Ectodermal cell (in vitro differentiated cells): ENCODE results near the gene MAP2K2.

Experiments
- H3K27ac ChIP-seq: 2 replicates; pipeline ENCODE4 v1.7.0; 2013; ENCODE audit warnings: mild to moderate bottlenecking, low read depth, low read length; ENCODE audit not compliant: insufficient read depth, poor library complexity, severe bottlenecking
- H3K27me3 ChIP-seq: 2 replicates; pipeline ENCODE4 v1.7.0; 2013; ENCODE audit warnings: mild to moderate bottlenecking, low read length; ENCODE audit not compliant: insufficient read depth, control insufficient read depth, poor library complexity, severe bottlenecking
- H3K36me3 ChIP-seq: one replicate; pipeline ENCODE4 v1.7.0; 2013; ENCODE audit warnings: low read length; ENCODE audit not compliant: control insufficient read depth, insufficient read depth
- H3K4me1 ChIP-seq: one replicate; pipeline ENCODE4 v1.7.0; 2013; ENCODE audit warnings: low read length; ENCODE audit not compliant: control insufficient read depth, insufficient read depth
- H3K4me3 ChIP-seq: 2 replicates; pipeline ENCODE4 v1.7.0; 2013; ENCODE audit warnings: low read depth, low read length, control low read depth; ENCODE audit not compliant: insufficient read depth
- H3K9me3 ChIP-seq: 2 replicates; pipeline ENCODE4 v1.7.0; 2013; ENCODE audit warnings: mild to moderate bottlenecking, low read length, moderate library complexity; ENCODE audit not compliant: control insufficient read depth
- WGBS, 2 experiments: methylation state at CpG; one replicate each; pipeline ENCODE4 v1.1.7; 2013; ENCODE audit warnings: missing lambda C conversion rate in 2 of 2; 5-methylcytosine and 5-hydroxymethylcytosine counted together

The MAP2K2 gene

GRCh38 chr19:4115050-4115817, 8.7 kb downstream of the MAP2K2 start:
- WGBS, 2 experiments = 89 to 92% methylated on average over 27 of the region's 27 CpGs
- H3K4me3 ChIP-seq = no peak overlapping the region
- H3K36me3 ChIP-seq = peaks cover 50% of the 10 kb centered on the region

GRCh38 chr19:4114181-4114580, 9.7 kb downstream of the MAP2K2 start:
- Histone ChIP-seq H3K9me3 (no peaks in the 10 kb centered on the region), H3K4me3 (no peak overlapping the region), H3K27ac (no peak overlapping the region), H3K27me3 (no peaks in the 10 kb centered on the region), H3K4me1 (no peaks in the 10 kb centered on the region), H3K36me3 (peaks cover 60% of the 10 kb centered on the region)
- 93 to 96% methylated on average over 19 of the region's 19 CpGs for WGBS, 2 experiments

More at GRCh38 chr19:4115050-4115817, 8.7 kb downstream of the MAP2K2 start:
- Histone ChIP-seq H3K27me3 (no peaks in the 10 kb centered on the region), H3K9me3 (no peaks in the 10 kb centered on the region), H3K27ac (no peak overlapping the region), H3K4me1 (no peaks in the 10 kb centered on the region)

GRCh38 chr19:4113398-4114088, 10.4 kb downstream of the MAP2K2 start:
- 94 to 95% methylated on average over 22 of the region's 22 CpGs for WGBS, 2 experiments
- H3K36me3 ChIP-seq = peaks cover 66% of the 10 kb centered on the region

GRCh38 chr19:4112367-4112766, 11.6 kb downstream of the MAP2K2 start:
- Histone ChIP-seq H3K36me3 (peaks cover 73% of the 10 kb centered on the region), H3K4me3 (no peak overlapping the region)

More at GRCh38 chr19:4113398-4114088, 10.4 kb downstream of the MAP2K2 start:
- Histone ChIP-seq H3K4me1 (no peaks in the 10 kb centered on the region), H3K4me3 (no peak overlapping the region), H3K9me3 (no peaks in the 10 kb centered on the region), H3K27me3 (no peaks in the 10 kb centered on the region), H3K27ac (no peak overlapping the region)

GRCh38 chr19:4109626-4109945, 14.3 kb downstream of the MAP2K2 start:
- H3K27me3 ChIP-seq = no peaks in the 10 kb centered on the region
- 96 to 98% methylated on average over 6 of the region's 6 CpGs for WGBS, 2 experiments
- H3K9me3 ChIP-seq = no peaks in the 10 kb centered on the region
- no peak overlapping the region for H3K4me3 ChIP-seq
- peaks cover 62% of the 10 kb centered on the region for H3K36me3 ChIP-seq
- no peak overlapping the region for H3K27ac ChIP-seq
- no peaks in the 10 kb centered on the region for H3K4me1 ChIP-seq

More at GRCh38 chr19:4112367-4112766, 11.6 kb downstream of the MAP2K2 start:
- H3K4me1 ChIP-seq = no peaks in the 10 kb centered on the region
- no peak overlapping the region for H3K27ac ChIP-seq
- H3K9me3 ChIP-seq = no peaks in the 10 kb centered on the region
- 96 to 97% methylated on average over 17 of the region's 17 CpGs for WGBS, 2 experiments
- H3K27me3 ChIP-seq = no peaks in the 10 kb centered on the region

- 95% methylated on average over 35 of the region's 35 CpGs for WGBS, 2 experiments
- H3K27ac ChIP-seq = no peak overlapping the region
- no peak overlapping the region for H3K4me3 ChIP-seq
- no peaks in the 10 kb centered on the region for H3K9me3 ChIP-seq
- no peaks in the 10 kb centered on the region for H3K4me1 ChIP-seq
- no peaks in the 10 kb centered on the region for H3K27me3 ChIP-seq
- H3K36me3 ChIP-seq = peaks cover 62% of the 10 kb centered on the region
These were observed 14.9 kb downstream of the MAP2K2 start for GRCh38 chr19:4108767-4109625.

GRCh38 chr19:4103080-4103433, 20.9 kb downstream of the MAP2K2 start:
- Histone ChIP-seq H3K4me3 (no peak overlapping the region), H3K27me3 (no peaks in the 10 kb centered on the region), H3K36me3 (peaks cover 46% of the 10 kb centered on the region), H3K27ac (no peak overlapping the region), H3K4me1 (no peaks in the 10 kb centered on the region), H3K9me3 (no peaks in the 10 kb centered on the region)
- WGBS, 2 experiments = 94 to 96% methylated on average over 9 of the region's 9 CpGs

GRCh38 chr19:4102339-4103079, 21.4 kb downstream of the MAP2K2 start:
- Histone ChIP-seq H3K4me3 (no peak overlapping the region), H3K9me3 (no peaks in the 10 kb centered on the region), H3K36me3 (peaks cover 45% of the 10 kb centered on the region), H3K4me1 (no peaks in the 10 kb centered on the region), H3K27me3 (no peaks in the 10 kb centered on the region), H3K27ac (no peak overlapping the region)
- 94% methylated on average over 53 of the region's 53 CpGs for WGBS, 2 experiments

- Histone ChIP-seq H3K4me1 (no peaks in the 10 kb centered on the region), H3K4me3 (no peak overlapping the region), H3K27me3 (no peaks in the 10 kb centered on the region), H3K9me3 (no peaks in the 10 kb centered on the region), H3K27ac (no peak overlapping the region), H3K36me3 (peaks cover 47% of the 10 kb centered on the region)
- 95 to 96% methylated on average over 10 of the region's 10 CpGs for WGBS, 2 experiments
These were observed 22.5 kb downstream of the MAP2K2 start for GRCh38 chr19:4101496-4101770.
